ENCODE results near the gene PIK3R1.

DNA sequence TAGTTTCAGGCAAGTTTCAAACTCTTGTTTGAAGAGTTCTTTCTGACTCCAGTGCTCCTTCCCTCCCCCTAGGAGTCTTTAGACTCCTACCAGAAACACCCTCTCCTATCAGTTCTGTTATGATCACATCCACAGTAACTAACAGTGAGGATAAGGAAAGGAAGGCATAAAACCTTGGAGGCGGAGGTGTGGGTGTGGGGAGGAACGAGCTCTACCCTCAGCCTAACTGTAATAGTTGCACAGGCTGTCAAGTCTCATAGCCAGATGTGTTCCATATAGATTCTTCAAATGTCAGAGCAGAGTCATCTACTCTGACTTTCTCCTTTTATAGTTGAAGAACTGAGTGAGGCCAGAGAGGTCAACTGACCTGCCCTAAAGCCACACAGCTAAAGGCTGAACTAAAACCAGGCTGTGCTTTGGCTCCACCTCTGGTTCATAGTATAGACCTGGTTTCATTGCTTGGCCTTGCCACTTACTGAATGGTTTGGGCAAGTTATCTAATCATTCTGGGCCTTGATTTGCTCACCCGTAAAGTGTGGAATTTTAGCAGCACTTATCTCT lies 34.4 kb upstream of the PIK3R1 start:
- TF ChIP-seq EZH2 (IDR thresholded peaks at IDR 0.05; ENCODE audit: low read length, unreplicated experiment): no peak
- TF ChIP-seq CTCF (conservative IDR thresholded peaks at IDR 0.05; ENCODE audit: low read depth, low read length): no peak

Data from PC-3 (cell line).